Measurements from ENCODE around the gene MAN1A1. TPM values are rescaled to one million over a fixed set of nuclear protein-coding genes. Genes with fewer than 3 reads are reported as not detected.

Gene MAN1A1
- total and polyA plus RNA-seq, 2 of the 4 experiments (the other 2 are of a cell fraction): 5.9 to 6.4 TPM

DNA sequence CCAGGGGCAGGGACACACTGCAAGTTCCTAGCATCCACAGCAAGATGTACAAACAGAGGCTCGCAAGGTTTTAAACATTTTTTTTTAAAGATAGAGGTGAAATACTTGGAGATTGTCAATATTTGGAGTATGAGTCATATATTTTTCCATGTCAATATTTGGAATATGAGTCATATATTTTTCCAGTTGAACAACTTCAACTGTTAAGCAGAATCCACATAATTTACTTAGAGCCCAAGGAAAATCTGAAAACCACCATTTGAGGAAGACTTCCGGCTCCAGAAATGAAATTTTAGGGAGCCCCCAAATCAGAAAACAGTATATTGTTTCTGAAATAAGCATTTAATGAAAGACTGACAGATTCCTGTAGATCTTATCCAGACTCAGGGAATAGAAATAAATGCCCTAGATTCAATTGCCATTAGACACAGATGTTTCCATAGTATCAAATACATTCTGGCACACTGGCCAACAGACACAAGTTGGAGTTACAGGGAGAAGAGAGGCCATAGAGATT lies 219.5 kb downstream of the MAN1A1 start:
- in situ Hi-C loops (cut with MboI; ENCODE audit: low sequenced_read_pairs): no loop called here
- intact Hi-C loops (cut with micrococcal nuclease): loop anchor here (1.0 to 5.0 kb wide), 2 partner anchors 217 to 317 kb away; no protein-coding TSS in a partner anchor
- H2AK5ac ChIP-seq (ENCODE audit: low read depth, low read length): no peak overlapping the region
- BruUV-seq (replicated peaks): no TSS peak
- H4K20me1 ChIP-seq (ENCODE audit: insufficient read depth, low read length): no peaks in the 10 kb centered on the region
- H2BK120ac ChIP-seq (ENCODE audit: low read depth, low read length): peak overlapping the region; percentile 36; the same call in 1 of the 2 replicates
- peak; percentile 75 for ATAC-seq (ENCODE audit: low read depth)
- no peaks in the 10 kb centered on the region for H3K36me3 ChIP-seq (ENCODE audit: control insufficient read depth, insufficient read depth, low read length)
- H3K79me1 ChIP-seq (ENCODE audit: low read depth in 1 of 2, low read length in 2 of 2): no peaks in the 10 kb centered on the region
- DNase-seq: peak; percentile 76
- WGBS, 2 experiments (ENCODE audit: extremely low coverage in 2 of 2, insufficient read length in 1 of 2): no CpG with 5 or more reads among the region's 2 CpGs
- no peak for TF ChIP-seq USF2 (IDR thresholded peaks at IDR 0.05; ENCODE audit: low read depth, low read length)
- TF ChIP-seq MAFK (IDR thresholded peaks at IDR 0.05; ENCODE audit: low read depth, low read length): no peak
- TF ChIP-seq BHLHE40 (IDR thresholded peaks at IDR 0.05; ENCODE audit: low read depth, low read length): no peak
- TF ChIP-seq FOS (IDR thresholded peaks at IDR 0.05; ENCODE audit: low read depth, low read length): peak; percentile 94
- TF ChIP-seq ELK1 (IDR thresholded peaks at IDR 0.05; ENCODE audit: borderline replicate concordance, low read depth, low read length): no peak
- H2BK20ac ChIP-seq (ENCODE audit: low read depth, low read length): no peak overlapping the region
- no peak overlapping the region for H3K4me2 ChIP-seq (ENCODE audit: low read depth, low read length)
- H3K4ac ChIP-seq (ENCODE audit: low read depth, low read length): no peak overlapping the region; the same call in 1 of the 2 replicates
- ChIA-PET CTCF (interaction anchor here (0.6 to 1.5 kb wide), 7 partner anchors 12 to 1065 kb away, joined by 3 to 7 read pairs (median 5); no protein-coding TSS in a partner anchor), POLR2A (ENCODE audit: unreplicated experiment) (no interaction called here)
- H3K14ac ChIP-seq (replicated peaks; ENCODE audit: low read depth, low read length): no peak overlapping the region
- no peak overlapping the region for H2BK15ac ChIP-seq (ENCODE audit: low read depth, low read length)
- H2BK5ac ChIP-seq (ENCODE audit: low read depth, low read length, poor library complexity, severe bottlenecking): peak overlapping the region; percentile 31
- no peak overlapping the region for H3K4me3 ChIP-seq (ENCODE audit: insufficient read depth, low read depth, low read length)
- no peak overlapping the region for H3K18ac ChIP-seq (ENCODE audit: low read depth, low read length)
- no peak overlapping the region for H3K23ac ChIP-seq (ENCODE audit: low read depth, low read length)
- no peak overlapping the region for H3K27ac ChIP-seq (ENCODE audit: insufficient read depth, low read length)
- H4K91ac ChIP-seq (ENCODE audit: insufficient read depth, low read depth, low read length): no peak overlapping the region
- H3K4me1 ChIP-seq (ENCODE audit: control insufficient read depth, insufficient read depth, low read length): 0 out of 2 replicates have a peak, but pooled peaks cover 3% of the 10 kb centered on the region
- no peaks in the 10 kb centered on the region; the same call in 1 of the 2 replicates for H3K9me3 ChIP-seq (ENCODE audit: control insufficient read depth, insufficient read depth, low read length)
- H2AFZ ChIP-seq (replicated peaks; ENCODE audit: low read length, poor library complexity): no peak overlapping the region
- no peak overlapping the region for H4K8ac ChIP-seq (ENCODE audit: low read depth in 2 of 2, low read length in 2 of 2)
- H3K9me1 ChIP-seq (ENCODE audit: insufficient read depth, low read length): no peaks in the 10 kb centered on the region
- H3K56ac ChIP-seq (ENCODE audit: extremely low read depth, insufficient read depth, low read length): no peak overlapping the region; the same call in 1 of the 2 replicates
- no peak overlapping the region for H2AK9ac ChIP-seq (replicated peaks; ENCODE audit: low read depth, low read length, poor library complexity)
- dilution Hi-C loops (cut with HindIII; ENCODE audit: low sequenced_read_pairs, unreplicated experiment): no loop called here
- H4K5ac ChIP-seq (ENCODE audit: low read depth, low read length): no peak overlapping the region
- peaks cover 2% of the 10 kb centered on the region; the same call in 1 of the 2 replicates for H3K27me3 ChIP-seq (ENCODE audit: control insufficient read depth, insufficient read depth, low read length)
- H3K9ac ChIP-seq (ENCODE audit: low read depth, low read length): no peak overlapping the region
